GM12892 (cell line): ENCODE measurements around the gene SMG7.

Experiments
- POLR2A ChIP-seq: IDR thresholded peaks from 2 replicates; pipeline ENCODE4 v1.6.1; 2011; ENCODE audit warnings: low read depth, low read length, control low read depth
- POLR2AphosphoS5 ChIP-seq: IDR thresholded peaks from 2 replicates; pipeline ENCODE4 v1.6.1; 2011; ENCODE audit warnings: low read depth, low read length, control low read depth

DNA sequence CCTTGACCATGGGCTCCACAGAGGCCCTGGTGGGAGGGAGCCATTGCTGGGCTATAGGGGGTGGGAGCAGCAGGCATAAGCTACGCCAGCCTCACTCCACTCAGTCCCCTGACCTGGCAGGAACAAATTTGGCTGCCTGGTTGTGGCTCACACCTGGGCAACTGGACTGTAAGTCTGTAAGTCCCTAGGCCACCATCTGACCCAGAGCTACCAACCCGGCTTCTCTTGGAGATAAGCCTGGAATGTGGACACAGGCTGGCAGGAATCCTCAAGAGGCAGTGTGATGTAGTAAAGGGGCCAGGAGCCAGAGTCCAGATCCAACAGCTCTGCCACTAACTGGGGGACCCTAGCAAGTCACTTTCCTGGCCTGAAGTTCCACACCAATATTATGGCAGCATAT is 106.6 kb downstream of the SMG7 start:
- TF ChIP-seq POLR2A (no peak), POLR2AphosphoS5 (no peak)
